A673 (cell line): ENCODE results near the gene RABIF. TPM values are rescaled to one million over a fixed set of nuclear protein-coding genes. Genes with fewer than 3 reads are reported as not detected.

Experiments
- BruUV-seq: library from RNA; stranded (reverse); fragments of 400-500 nt; replicated peaks from 2 replicates; lab custom pipeline; 2021; lab: Mats Ljungman, UMichigan
- CTCF ChIA-PET: fragments of 300-600 bp; sonication (Branson Sonifier 250); formaldehyde crosslinking; loops from one replicate; lab custom pipeline; 2022; ENCODE audit warnings: antibody characterized with exemption; lab: Charles Lee
- POLR2A ChIA-PET: fragments of 300-600 bp; sonication (Branson Sonifier 250); formaldehyde crosslinking; loops from one replicate; lab custom pipeline; 2022; ENCODE audit warnings: antibody characterized with exemption; ENCODE audit not compliant: low non-redundant PET; lab: Charles Lee
- DNase-seq: peaks from one replicate; pipeline ENCODE4 v3.0.0-alpha.2; 2015; ENCODE audit warnings: low spot score
- H3K27ac ChIP-seq: fragments of 200-600 bp; sonication (generic); 2 replicates; pipeline ENCODE4 v1.5.1; 2016; ENCODE audit warnings: mixed run types, low read depth, mild to moderate bottlenecking, mixed read lengths, antibody characterized with exemption, low read length; ENCODE audit not compliant: poor library complexity, severe bottlenecking
- H3K27me3 ChIP-seq: fragments of 200-600 bp; sonication (generic); replicated peaks from 2 replicates; pipeline ENCODE4 v1.6.1; 2017; ENCODE audit warnings: mixed run types, low read depth, mild to moderate bottlenecking, mixed read lengths, antibody characterized with exemption, low read length; ENCODE audit not compliant: insufficient read depth, poor library complexity
- H3K36me3 ChIP-seq: fragments of 200-600 bp; sonication (generic); 2 replicates; pipeline ENCODE4 v1.6.1; 2016; ENCODE audit warnings: mixed run types, mild to moderate bottlenecking, mixed read lengths, antibody characterized with exemption, low read length; ENCODE audit not compliant: insufficient read depth, poor library complexity, severe bottlenecking
- H3K4me1 ChIP-seq: fragments of 200-600 bp; sonication (generic); 2 replicates; pipeline ENCODE4 v1.6.1; 2017; ENCODE audit warnings: mixed run types, mild to moderate bottlenecking, mixed read lengths, antibody characterized with exemption, low read length; ENCODE audit not compliant: insufficient read depth, poor library complexity, severe bottlenecking
- H3K4me3 ChIP-seq: fragments of 200-600 bp; sonication (generic); 2 replicates; pipeline ENCODE4 v1.5.1; 2016; ENCODE audit warnings: low read depth, mixed run types, mild to moderate bottlenecking, mixed read lengths, low read length; ENCODE audit not compliant: poor library complexity, severe bottlenecking
- H3K9me3 ChIP-seq: fragments of 200-600 bp; sonication (generic); 2 replicates; pipeline ENCODE4 v1.6.1; 2016; ENCODE audit warnings: mixed run types, low read depth, mild to moderate bottlenecking, mixed read lengths, antibody characterized with exemption, low read length; ENCODE audit not compliant: poor library complexity, severe bottlenecking
- CTCF ChIP-seq: fragments of 300-800, 200-600 bp; sonication (generic); conservative IDR thresholded peaks from 2 replicates; pipeline ENCODE4 v1.5.1; 2017; ENCODE audit warnings: low read depth, mild to moderate bottlenecking, antibody characterized with exemption, low read length, moderate library complexity, mixed read lengths
- EZH2 ChIP-seq: fragments of 200-600 bp; sonication (generic); IDR thresholded peaks from 2 replicates; pipeline ENCODE4 v1.6.1; 2017; ENCODE audit warnings: borderline replicate concordance, low read depth, mild to moderate bottlenecking, mixed read lengths, antibody characterized with exemption, low read length; ENCODE audit not compliant: poor library complexity, severe bottlenecking
- intact Hi-C: fragments of 100-400 bp; cut with micrococcal nuclease; formaldehyde crosslinking; loops from one replicate; pipeline ENCODE4 v1.10.0; 2022; ENCODE audit not compliant: unreplicated experiment
- total RNA-seq: library from RNA; stranded (reverse); gene quantifications from 2 replicates; pipeline ENCODE4 v1.2.3, GENCODE V29; 2021

RABIF gene
- total RNA-seq, 1 experiment from 2014 or later = 12.2 TPM

GRCh38 chr1:202844935-202845334, 44.0 kb downstream of the RABIF start:
- Histone ChIP-seq H3K36me3 (no peaks in the 10 kb centered on the region), H3K9me3 (no peaks in the 10 kb centered on the region), H3K4me3 (no peak overlapping the region), H3K4me1 (no peaks in the 10 kb centered on the region), H3K27ac (no peak overlapping the region), H3K27me3 (no peaks in the 10 kb centered on the region)
- POLR2A ChIA-PET = no interaction called here
- DNase-seq = no peak
- no peak for TF ChIP-seq EZH2
- TF ChIP-seq CTCF = no peak
- BruUV-seq = no TSS peak
- intact Hi-C loops = no loop called here
- CTCF ChIA-PET = no interaction called here

- CTCF ChIA-PET = no interaction called here
Measured at GRCh38 chr1:202844259-202844658, 44.7 kb downstream of the RABIF start.

GRCh38 chr1:202843081-202843480, 45.9 kb downstream of the RABIF start:
- intact Hi-C loops = no loop called here
- CTCF ChIA-PET = no interaction called here
- no TSS peak for BruUV-seq
- Histone ChIP-seq H3K36me3 (no peaks in the 10 kb centered on the region), H3K4me1 (no peaks in the 10 kb centered on the region), H3K27ac (no peak overlapping the region), H3K27me3 (no peaks in the 10 kb centered on the region), H3K9me3 (no peaks in the 10 kb centered on the region), H3K4me3 (no peak overlapping the region)
- POLR2A ChIA-PET = no interaction called here
- TF ChIP-seq CTCF (no peak), EZH2 (no peak)
- no peak for DNase-seq

More at GRCh38 chr1:202844259-202844658, 44.7 kb downstream of the RABIF start:
- intact Hi-C loops = no loop called here
- Histone ChIP-seq H3K36me3 (no peaks in the 10 kb centered on the region), H3K9me3 (no peaks in the 10 kb centered on the region), H3K4me3 (no peak overlapping the region), H3K27me3 (no peaks in the 10 kb centered on the region), H3K4me1 (no peaks in the 10 kb centered on the region), H3K27ac (no peak overlapping the region)
- TF ChIP-seq CTCF = no peak
- no peak for TF ChIP-seq EZH2
- POLR2A ChIA-PET = no interaction called here
- no peak for DNase-seq
- BruUV-seq = no TSS peak
